Gastroesophageal sphincter (tissue), 4 donors: ENCODE measurements around the gene EMILIN2. TPM values are rescaled to one million over a fixed set of nuclear protein-coding genes. Genes with fewer than 3 reads are reported as not detected.
A peak's percentile ranks its signal among the peaks of the same experiment; 100 is the strongest.
"Not testable (repeated sequence)": the region's sequence is repeated elsewhere in the genome, so short reads cannot be mapped to it uniquely, and the experiment has no call there.

Experiments
- ATAC-seq: fragments of 150-250 bp; one replicate; pipeline ENCODE4 v1.9.1; 2016; ENCODE audit warnings: mild to moderate bottlenecking, moderate library complexity
- H3K27ac ChIP-seq, 4 donors: fragments of 200-600 bp; sonication (generic) in 3 of 4; 1 replicate in 3 of 4; 2 replicates in 1 of 4; pipeline ENCODE4 v1.5.1; 2016 to 2019
- H3K27me3 ChIP-seq: fragments of 200-600 bp; sonication (generic); one replicate; pipeline ENCODE4 v1.5.1; 2019
- H3K36me3 ChIP-seq, 2 donors: fragments of 200-600 bp; sonication (generic); one replicate each; pipeline ENCODE4 v1.5.1; 2019; ENCODE audit warnings: control low read depth in 1 of 2
- H3K4me1 ChIP-seq, 3 donors: fragments of 200-600 bp; sonication (generic); 1 replicate in 2 of 3; 2 replicates in 1 of 3; pipeline ENCODE4 v1.5.1; 2016 to 2019; ENCODE audit warnings: control low read depth in 2 of 3
- H3K4me3 ChIP-seq, 2 donors: fragments of 200-600 bp; sonication (generic); one replicate each; pipeline ENCODE4 v1.5.1; 2019; ENCODE audit warnings: mild to moderate bottlenecking in 1 of 2, moderate library complexity in 1 of 2
- H3K9me3 ChIP-seq, 3 donors: fragments of 200-600 bp; sonication (generic); one replicate each; pipeline ENCODE4 v1.5.1; 2017 to 2019; ENCODE audit warnings: control low read depth in 2 of 3
- CTCF ChIP-seq, 4 experiments: fragments of 200-600 bp in 2 of 4; fragments of 450-650 bp in 2 of 4; sonication (generic) in 1 of 4; IDR thresholded peaks; one replicate each; pipeline ENCODE4 v1.5.1; 2017 to 2019; ENCODE audit warnings: antibody characterized with exemption in 4 of 4, mild to moderate bottlenecking in 2 of 4, moderate library complexity in 2 of 4
- EP300 ChIP-seq: sonication (generic); formaldehyde crosslinking; IDR thresholded peaks from one replicate; pipeline ENCODE4 v1.6.1; 2017; ENCODE audit warnings: antibody characterized with exemption, mild to moderate bottlenecking
- POLR2A ChIP-seq, 2 donors: fragments of 450-650 bp; IDR thresholded peaks; one replicate each; pipeline ENCODE4 v1.6.1; 2017; ENCODE audit warnings: antibody characterized with exemption in 2 of 2, mild to moderate bottlenecking in 2 of 2, moderate library complexity in 1 of 2
- POLR2AphosphoS5 ChIP-seq: sonication (generic); formaldehyde crosslinking; IDR thresholded peaks from one replicate; pipeline ENCODE4 v1.6.1; 2017; ENCODE audit warnings: antibody characterized with exemption
- WGBS, 2 donors: methylation state at CpG; one replicate each; pipeline ENCODE4 v1.1.5; 2018; ENCODE audit warnings: low coverage in 1 of 2; 5-methylcytosine and 5-hydroxymethylcytosine counted together
- total RNA-seq, 4 donors: library from RNA; depleted of rRNA; stranded (reverse); fragments of >200 nt; gene quantifications; one replicate each; pipeline ENCODE4 v1.1.0, GENCODE V29; 2016

Gene EMILIN2
- total RNA-seq, 4 donors from 2014 or later = 11.2 to 20.9 (median 17.0) TPM

GRCh38 chr18:2855560-2856350 lies 8.9 kb downstream of the EMILIN2 start:
- no peaks in the 10 kb centered on the region for H3K27me3 ChIP-seq
- no peak for ATAC-seq
- no peak overlapping the region for H3K4me3 ChIP-seq
- TF ChIP-seq POLR2A (IDR thresholded peaks at IDR 0.05) (no peak), POLR2AphosphoS5 (no peak), CTCF (IDR thresholded peaks at IDR 0.05) (no peak), EP300 (no peak)
- H3K4me1 ChIP-seq = peaks cover 0 to 27% (median 3%) of the 10 kb centered on the region in 3 donors
- peak overlapping the region in 2 of 4 donors; percentile 59 to 61 for H3K27ac ChIP-seq
- H3K9me3 ChIP-seq = peaks cover 0 to 11% (median 0%) of the 10 kb centered on the region in 3 donors
- H3K36me3 ChIP-seq = no peaks in the 10 kb centered on the region
- WGBS, 2 donors = 81 to 92% methylated on average over 11 to 15 of the region's 22 CpGs

- 42 to 46% methylated on average over 10 to 11 of the region's 11 CpGs for WGBS, 2 donors
- Histone ChIP-seq H3K4me1 (peaks cover 0 to 27% (median 3%) of the 10 kb centered on the region in 3 donors), H3K36me3 (no peaks in the 10 kb centered on the region), H3K9me3 (peaks cover 0 to 11% (median 0%) of the 10 kb centered on the region in 3 donors), H3K27me3 (no peaks in the 10 kb centered on the region), H3K4me3 (no peak overlapping the region), H3K27ac (peak overlapping the region in 3 of 4 donors; percentile 21 to 61 (median 59))
- TF ChIP-seq POLR2AphosphoS5 (no peak), POLR2A (IDR thresholded peaks at IDR 0.05) (no peak), CTCF (IDR thresholded peaks at IDR 0.05) (no peak), EP300 (no peak)
- ATAC-seq = no peak
These were observed 9.9 kb downstream of the EMILIN2 start for GRCh38 chr18:2856547-2857170.

GRCh38 chr18:2857491-2858131 lies 10.8 kb downstream of the EMILIN2 start:
- Histone ChIP-seq H3K9me3 (peaks cover 0 to 11% (median 0%) of the 10 kb centered on the region in 3 donors), H3K4me1 (peaks cover 0 to 27% (median 3%) of the 10 kb centered on the region in 3 donors), H3K27me3 (no peaks in the 10 kb centered on the region), H3K36me3 (no peaks in the 10 kb centered on the region), H3K4me3 (no peak overlapping the region), H3K27ac (peak overlapping the region in 3 of 4 donors; percentile 42 to 61 (median 59))
- 45 to 58% methylated on average over 12 to 14 of the region's 18 CpGs for WGBS, 2 donors
- no peak for TF ChIP-seq CTCF (IDR thresholded peaks at IDR 0.05)
- TF ChIP-seq POLR2AphosphoS5 = peak; percentile 83
- no peak for TF ChIP-seq EP300
- peak; percentile 95 for ATAC-seq

- not testable (repeated sequence) for H3K4me3 ChIP-seq, H3K27ac ChIP-seq, ATAC-seq, H3K27me3 ChIP-seq, H3K36me3 ChIP-seq
- Histone ChIP-seq H3K9me3 (peaks cover 0 to 12% (median 0%) of the 10 kb centered on the region in 3 donors), H3K4me1 (peaks cover 0 to 19% (median 3%) of the 10 kb centered on the region in 3 donors)
These were observed 13.6 kb downstream of the EMILIN2 start for GRCh38 chr18:2860397-2860796.

GRCh38 chr18:2863997-2864396 lies 17.2 kb downstream of the EMILIN2 start:
- WGBS, 2 donors = 60 to 100% methylated on average over 1 of the region's 1 CpG
- H3K4me1 ChIP-seq, H3K27ac ChIP-seq, H3K4me3 ChIP-seq, ATAC-seq, H3K27me3 ChIP-seq, H3K36me3 ChIP-seq: not testable (repeated sequence)
- peaks cover 0 to 20% (median 0%) of the 10 kb centered on the region in 3 donors for H3K9me3 ChIP-seq

GRCh38 chr18:2866465-2866864 lies 19.7 kb downstream of the EMILIN2 start:
- not testable (repeated sequence) for H3K36me3 ChIP-seq, H3K4me3 ChIP-seq, H3K4me1 ChIP-seq, ATAC-seq, H3K27ac ChIP-seq, H3K27me3 ChIP-seq, H3K9me3 ChIP-seq
- 36 to 38% methylated on average over 2 of the region's 2 CpGs for WGBS, 2 donors
